Measurements from ENCODE around the gene POC1B. TPM values are rescaled to one million over a fixed set of nuclear protein-coding genes. Genes with fewer than 3 reads are reported as not detected.

The POC1B gene
- total RNA-seq, 2 donors from 2014 or later, result 11.9 to 30.7 TPM

DNA sequence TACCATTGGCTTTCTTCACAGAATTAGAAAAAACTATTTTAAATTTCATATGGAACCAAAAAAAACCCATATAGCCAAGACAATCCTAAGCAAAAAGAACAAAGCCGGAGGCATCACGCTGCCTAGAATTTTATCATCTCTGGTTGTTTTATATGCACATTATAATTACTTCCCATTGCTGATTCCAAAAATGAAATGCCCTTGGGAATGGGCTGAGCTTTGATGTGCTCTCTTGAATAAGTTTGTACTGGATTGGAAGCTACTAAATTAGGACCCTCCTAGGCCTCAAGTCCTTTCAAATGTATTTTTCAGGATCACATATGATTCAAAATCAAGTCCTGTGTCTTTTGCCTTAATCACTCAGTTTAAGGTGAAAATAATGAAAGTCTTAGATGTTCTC, 114.6 kb downstream of the POC1B start:
- Histone ChIP-seq H3K4me3 (no peak overlapping the region), H3K27ac (no peak overlapping the region), H3K4me1 (ENCODE audit: control insufficient read depth in 1 of 2, low read depth in 2 of 2) (no peaks in the 10 kb centered on the region), H3K36me3 (no peaks in the 10 kb centered on the region), H3K27me3 (replicated peaks; ENCODE audit: insufficient read depth) (no peaks in the 10 kb centered on the region), H3K9me3 (no peaks in the 10 kb centered on the region)
- TF ChIP-seq, protein P1, sequence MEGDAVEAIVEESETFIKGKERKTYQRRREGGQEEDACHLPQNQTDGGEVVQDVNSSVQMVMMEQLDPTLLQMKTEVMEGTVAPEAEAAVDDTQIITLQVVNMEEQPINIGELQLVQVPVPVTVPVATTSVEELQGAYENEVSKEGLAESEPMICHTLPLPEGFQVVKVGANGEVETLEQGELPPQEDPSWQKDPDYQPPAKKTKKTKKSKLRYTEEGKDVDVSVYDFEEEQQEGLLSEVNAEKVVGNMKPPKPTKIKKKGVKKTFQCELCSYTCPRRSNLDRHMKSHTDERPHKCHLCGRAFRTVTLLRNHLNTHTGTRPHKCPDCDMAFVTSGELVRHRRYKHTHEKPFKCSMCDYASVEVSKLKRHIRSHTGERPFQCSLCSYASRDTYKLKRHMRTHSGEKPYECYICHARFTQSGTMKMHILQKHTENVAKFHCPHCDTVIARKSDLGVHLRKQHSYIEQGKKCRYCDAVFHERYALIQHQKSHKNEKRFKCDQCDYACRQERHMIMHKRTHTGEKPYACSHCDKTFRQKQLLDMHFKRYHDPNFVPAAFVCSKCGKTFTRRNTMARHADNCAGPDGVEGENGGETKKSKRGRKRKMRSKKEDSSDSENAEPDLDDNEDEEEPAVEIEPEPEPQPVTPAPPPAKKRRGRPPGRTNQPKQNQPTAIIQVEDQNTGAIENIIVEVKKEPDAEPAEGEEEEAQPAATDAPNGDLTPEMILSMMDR (IDR thresholded peaks at IDR 0.05), result no peak
- ATAC-seq (ENCODE audit: insufficient number of reproducible peaks, low FRiP score, low read depth) (no peak), DNase-seq (ENCODE audit: low spot score) (no peak)

DNA sequence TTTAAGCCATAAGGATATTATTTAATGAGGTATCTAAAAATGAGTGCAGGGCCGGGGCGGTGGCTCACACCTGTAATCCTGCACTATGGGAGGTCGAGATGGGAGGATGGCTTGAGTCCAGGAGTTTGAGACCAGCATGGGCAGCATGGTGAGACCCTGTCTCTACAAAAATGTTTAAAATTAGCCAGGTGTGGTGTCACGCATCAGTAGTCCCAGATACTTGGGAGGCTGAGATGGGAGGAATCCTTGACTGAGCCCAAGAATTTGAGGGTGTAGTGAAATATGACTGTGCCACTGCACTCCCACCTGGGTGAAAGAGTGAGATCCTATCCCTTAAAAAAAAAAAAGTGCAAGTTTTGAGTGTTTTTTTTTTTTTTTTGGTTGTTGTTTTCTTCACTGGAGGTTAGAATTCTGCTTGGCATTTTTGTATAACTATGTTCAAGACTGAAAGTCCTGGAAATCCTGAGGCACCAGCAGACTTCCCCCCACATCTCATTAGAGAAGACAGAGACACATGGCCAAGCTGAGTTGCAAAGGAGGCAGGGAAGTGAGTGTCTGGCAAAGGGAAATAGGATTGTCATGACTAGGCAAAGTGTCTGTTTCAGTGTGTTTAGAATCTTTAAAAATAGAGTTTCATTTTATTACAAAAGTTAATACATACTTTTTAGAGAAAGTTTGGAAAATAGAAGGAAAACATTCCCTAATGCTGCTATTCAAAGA, 120.1 kb downstream of the POC1B start:
- TF ChIP-seq, protein P1 (IDR thresholded peaks at IDR 0.05), result no peak
- DNase-seq (ENCODE audit: low spot score) (no peak), ATAC-seq (ENCODE audit: insufficient number of reproducible peaks, low FRiP score, low read depth) (no peak)
- H3K27me3 ChIP-seq (replicated peaks; ENCODE audit: insufficient read depth), result no peaks in the 10 kb centered on the region
- H3K36me3 ChIP-seq, result no peaks in the 10 kb centered on the region
- H3K27ac ChIP-seq, result no peak overlapping the region
- no peaks in the 10 kb centered on the region for H3K4me1 ChIP-seq (ENCODE audit: control insufficient read depth in 1 of 2, low read depth in 2 of 2)
- H3K4me3 ChIP-seq, result no peak overlapping the region
- H3K9me3 ChIP-seq, result no peaks in the 10 kb centered on the region

DNA sequence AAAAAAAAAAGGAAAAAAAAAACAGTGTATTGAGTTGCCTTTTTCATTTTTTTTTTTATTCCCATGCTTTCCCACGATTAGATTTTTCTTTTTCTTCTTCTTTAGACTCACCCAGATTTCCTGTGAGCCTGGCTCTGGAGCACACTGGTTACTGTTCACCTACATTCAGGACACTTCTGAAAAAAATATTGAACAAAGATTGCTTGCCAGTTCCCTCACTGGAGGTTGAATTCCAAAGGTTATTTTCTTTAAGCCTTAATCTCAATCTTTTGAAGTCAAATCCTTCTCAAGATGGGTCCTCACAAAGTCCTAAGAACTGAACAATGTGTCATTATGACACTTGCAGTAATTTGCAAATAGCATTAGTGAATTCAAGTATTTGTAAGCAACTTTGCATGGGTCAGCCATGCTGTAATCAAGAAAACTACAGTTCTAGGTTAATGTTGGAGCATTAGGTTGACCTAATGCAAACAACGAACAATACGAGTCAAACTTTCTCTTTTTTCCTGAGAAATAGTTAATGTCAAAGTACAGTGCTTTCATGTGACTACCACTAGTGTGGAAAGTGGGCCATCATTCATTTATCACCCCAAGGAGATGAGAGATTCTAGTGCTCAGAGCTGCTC, 124.3 kb downstream of the POC1B start:
- no peaks in the 10 kb centered on the region for H3K9me3 ChIP-seq
- TF ChIP-seq, protein P1 (IDR thresholded peaks at IDR 0.05), result no peak
- no peak for DNase-seq (ENCODE audit: low spot score)
- no peak overlapping the region for H3K27ac ChIP-seq
- no peak for ATAC-seq (ENCODE audit: insufficient number of reproducible peaks, low FRiP score, low read depth)
- no peak overlapping the region for H3K4me3 ChIP-seq
- no peaks in the 10 kb centered on the region for H3K4me1 ChIP-seq (ENCODE audit: control insufficient read depth in 1 of 2, low read depth in 2 of 2)
- no peaks in the 10 kb centered on the region for H3K36me3 ChIP-seq
- no peaks in the 10 kb centered on the region for H3K27me3 ChIP-seq (replicated peaks; ENCODE audit: insufficient read depth)

DNA sequence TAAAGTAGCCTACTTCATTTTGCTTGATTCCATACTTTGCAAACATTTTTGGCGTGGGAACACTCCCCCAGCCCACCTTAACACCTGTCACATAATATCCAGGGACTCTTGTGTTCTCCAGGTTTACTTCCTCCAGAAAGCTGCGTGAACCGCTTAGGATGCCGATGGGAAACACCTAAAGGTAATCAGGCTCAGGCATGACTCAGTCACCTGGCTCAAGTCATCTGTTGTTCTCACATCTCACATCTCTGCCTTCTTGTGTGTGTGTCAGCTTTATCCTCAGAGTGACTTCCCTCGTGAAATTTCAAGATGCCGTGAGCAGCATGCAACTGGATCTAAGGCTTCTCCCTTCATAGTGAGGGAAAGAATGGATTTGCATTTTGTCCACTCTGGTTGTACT, 125.4 kb downstream of the POC1B start:
- Histone ChIP-seq H3K27me3 (replicated peaks; ENCODE audit: insufficient read depth) (no peaks in the 10 kb centered on the region), H3K36me3 (no peaks in the 10 kb centered on the region), H3K4me3 (no peak overlapping the region), H3K9me3 (no peaks in the 10 kb centered on the region), H3K27ac (no peak overlapping the region), H3K4me1 (ENCODE audit: control insufficient read depth in 1 of 2, low read depth in 2 of 2) (no peaks in the 10 kb centered on the region)
- no peak for DNase-seq (ENCODE audit: low spot score)
- TF ChIP-seq, protein P1 (IDR thresholded peaks at IDR 0.05), result no peak
- no peak for ATAC-seq (ENCODE audit: insufficient number of reproducible peaks, low FRiP score, low read depth)

DNA sequence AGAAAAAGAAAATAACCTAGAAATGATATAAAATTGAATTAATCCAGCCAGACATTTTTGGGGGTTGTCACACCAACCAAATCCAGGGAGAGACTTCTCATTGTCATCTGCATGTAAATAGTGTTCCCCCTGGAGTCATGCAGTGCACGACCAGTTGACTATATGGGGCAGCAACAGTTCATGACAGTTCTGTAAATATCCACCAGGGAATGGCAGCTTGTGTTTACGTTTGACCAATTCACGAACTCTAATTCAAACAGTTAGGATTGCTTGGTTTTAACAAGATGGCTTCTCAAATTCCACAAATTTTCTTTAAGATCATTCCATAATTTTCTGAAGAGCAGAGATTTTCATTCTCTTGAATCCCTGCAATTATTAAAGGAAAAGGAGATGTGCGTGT, 130.1 kb downstream of the POC1B start:
- ATAC-seq (ENCODE audit: insufficient number of reproducible peaks, low FRiP score, low read depth) (no peak), DNase-seq (ENCODE audit: low spot score) (no peak)
- no peaks in the 10 kb centered on the region for H3K9me3 ChIP-seq
- no peaks in the 10 kb centered on the region for H3K4me1 ChIP-seq (ENCODE audit: control insufficient read depth in 1 of 2, low read depth in 2 of 2)
- TF ChIP-seq, protein P1 (IDR thresholded peaks at IDR 0.05), result no peak
- no peaks in the 10 kb centered on the region for H3K36me3 ChIP-seq
- no peak overlapping the region for H3K4me3 ChIP-seq
- no peaks in the 10 kb centered on the region for H3K27me3 ChIP-seq (replicated peaks; ENCODE audit: insufficient read depth)
- no peak overlapping the region for H3K27ac ChIP-seq

Data from thoracic aorta (tissue), 2 donors.